ENCODE data around the gene KLHL21.

The KLHL21 gene

GRCh38 chr1:6588893-6589520, 13.7 kb downstream of the KLHL21 start:
- Histone ChIP-seq H3K4ac (ENCODE audit: low read depth, low read length) (no peak overlapping the region), H3K27ac (ENCODE audit: low read depth, low read length) (no peak overlapping the region), H3K79me1 (ENCODE audit: low read length) (no peaks in the 10 kb centered on the region), H4K8ac (ENCODE audit: low read depth, low read length) (no peak overlapping the region), H3K4me3 (ENCODE audit: low read length) (no peak overlapping the region), H3K56ac (ENCODE audit: low read length) (no peak overlapping the region), H3K18ac (ENCODE audit: low read length) (no peak overlapping the region), H3K36me3 (ENCODE audit: control insufficient read depth, insufficient read depth, low read length) (peaks cover 8% of the 10 kb centered on the region), H3K27me3 (ENCODE audit: insufficient read depth, low read length, poor library complexity) (no peaks in the 10 kb centered on the region), H3K79me2 (ENCODE audit: control insufficient read depth, insufficient read depth, low read length) (no peaks in the 10 kb centered on the region), H3K4me1 (ENCODE audit: control insufficient read depth, low read depth, low read length) (no peaks in the 10 kb centered on the region), H2BK5ac (ENCODE audit: low read length) (no peak overlapping the region), H2AK5ac (ENCODE audit: low read length) (no peak overlapping the region), H3K23ac (ENCODE audit: low read length) (no peak overlapping the region), H3K9ac (ENCODE audit: low read length) (no peak overlapping the region), H3K4me2 (ENCODE audit: low read length) (no peak overlapping the region), H2BK120ac (ENCODE audit: low read depth, low read length) (no peak overlapping the region), H2BK15ac (replicated peaks; ENCODE audit: low read depth) (no peak overlapping the region), H4K5ac (ENCODE audit: low read length) (no peak overlapping the region)
- no CpG with 5 or more reads among the region's 24 CpGs for WGBS (ENCODE audit: extremely low coverage, insufficient coverage, low lambda C conversion rate)
- no peak for DNase-seq

- Histone ChIP-seq H3K4me3 (ENCODE audit: low read length) (no peak overlapping the region), H2BK120ac (ENCODE audit: low read depth, low read length) (no peak overlapping the region), H3K4ac (ENCODE audit: low read depth, low read length) (no peak overlapping the region), H3K4me1 (ENCODE audit: control insufficient read depth, low read depth, low read length) (no peaks in the 10 kb centered on the region), H3K27me3 (ENCODE audit: insufficient read depth, low read length, poor library complexity) (no peaks in the 10 kb centered on the region), H3K4me2 (ENCODE audit: low read length) (no peak overlapping the region), H3K79me2 (ENCODE audit: control insufficient read depth, insufficient read depth, low read length) (no peaks in the 10 kb centered on the region), H3K36me3 (ENCODE audit: control insufficient read depth, insufficient read depth, low read length) (peaks cover 6% of the 10 kb centered on the region), H3K23ac (ENCODE audit: low read length) (no peak overlapping the region), H3K9ac (ENCODE audit: low read length) (no peak overlapping the region), H2AK5ac (ENCODE audit: low read length) (no peak overlapping the region), H3K27ac (ENCODE audit: low read depth, low read length) (no peak overlapping the region), H2BK15ac (replicated peaks; ENCODE audit: low read depth) (no peak overlapping the region), H3K56ac (ENCODE audit: low read length) (no peak overlapping the region), H3K79me1 (ENCODE audit: low read length) (no peaks in the 10 kb centered on the region), H3K18ac (ENCODE audit: low read length) (no peak overlapping the region), H2BK5ac (ENCODE audit: low read length) (no peak overlapping the region), H4K8ac (ENCODE audit: low read depth, low read length) (no peak overlapping the region), H4K5ac (ENCODE audit: low read length) (no peak overlapping the region)
- WGBS (ENCODE audit: extremely low coverage, insufficient coverage, low lambda C conversion rate): no CpG with 5 or more reads among the region's 25 CpGs
- no peak for DNase-seq
These were observed 14.4 kb downstream of the KLHL21 start for GRCh38 chr1:6588128-6588892.

- Histone ChIP-seq H3K56ac (ENCODE audit: low read length) (no peak overlapping the region), H2BK15ac (replicated peaks; ENCODE audit: low read depth) (no peak overlapping the region), H3K4me2 (ENCODE audit: low read length) (no peak overlapping the region), H4K5ac (ENCODE audit: low read length) (no peak overlapping the region), H2BK120ac (ENCODE audit: low read depth, low read length) (no peak overlapping the region), H2BK5ac (ENCODE audit: low read length) (no peak overlapping the region), H3K27me3 (ENCODE audit: insufficient read depth, low read length, poor library complexity) (no peaks in the 10 kb centered on the region), H3K79me1 (ENCODE audit: low read length) (no peaks in the 10 kb centered on the region), H3K36me3 (ENCODE audit: control insufficient read depth, insufficient read depth, low read length) (peaks cover 6% of the 10 kb centered on the region), H3K23ac (ENCODE audit: low read length) (no peak overlapping the region), H2AK5ac (ENCODE audit: low read length) (no peak overlapping the region), H3K4me3 (ENCODE audit: low read length) (no peak overlapping the region), H3K79me2 (ENCODE audit: control insufficient read depth, insufficient read depth, low read length) (no peaks in the 10 kb centered on the region), H4K8ac (ENCODE audit: low read depth, low read length) (no peak overlapping the region), H3K4me1 (ENCODE audit: control insufficient read depth, low read depth, low read length) (no peaks in the 10 kb centered on the region), H3K4ac (ENCODE audit: low read depth, low read length) (no peak overlapping the region), H3K27ac (ENCODE audit: low read depth, low read length) (no peak overlapping the region), H3K18ac (ENCODE audit: low read length) (no peak overlapping the region), H3K9ac (ENCODE audit: low read length) (no peak overlapping the region)
- no peak for DNase-seq
- WGBS (ENCODE audit: extremely low coverage, insufficient coverage, low lambda C conversion rate): no CpG with 5 or more reads among the region's 13 CpGs
These were observed 15.2 kb downstream of the KLHL21 start for GRCh38 chr1:6587261-6588005.

- H3K4me1 ChIP-seq (ENCODE audit: control insufficient read depth, low read depth, low read length): no peaks in the 10 kb centered on the region
These were observed 16.3 kb downstream of the KLHL21 start for GRCh38 chr1:6586404-6586816.

GRCh38 chr1:6585841-6586240, 16.8 kb downstream of the KLHL21 start:
- no peak overlapping the region for H2BK120ac ChIP-seq (ENCODE audit: low read depth, low read length)
- no peak overlapping the region for H3K18ac ChIP-seq (ENCODE audit: low read length)
- no peaks in the 10 kb centered on the region for H3K79me2 ChIP-seq (ENCODE audit: control insufficient read depth, insufficient read depth, low read length)
- H2BK15ac ChIP-seq (replicated peaks; ENCODE audit: low read depth): no peak overlapping the region
- H3K27me3 ChIP-seq (ENCODE audit: insufficient read depth, low read length, poor library complexity): no peaks in the 10 kb centered on the region
- no peak overlapping the region for H2AK5ac ChIP-seq (ENCODE audit: low read length)
- DNase-seq: no peak
- H3K23ac ChIP-seq (ENCODE audit: low read length): no peak overlapping the region
- no CpG with 5 or more reads among the region's 7 CpGs for WGBS (ENCODE audit: extremely low coverage, insufficient coverage, low lambda C conversion rate)
- H2BK5ac ChIP-seq (ENCODE audit: low read length): no peak overlapping the region
- no peak overlapping the region for H3K4me2 ChIP-seq (ENCODE audit: low read length)
- H3K79me1 ChIP-seq (ENCODE audit: low read length): peaks cover 5% of the 10 kb centered on the region
- no peak overlapping the region for H4K5ac ChIP-seq (ENCODE audit: low read length)
- peaks cover 5% of the 10 kb centered on the region for H3K36me3 ChIP-seq (ENCODE audit: control insufficient read depth, insufficient read depth, low read length)
- no peak overlapping the region for H4K8ac ChIP-seq (ENCODE audit: low read depth, low read length)
- no peak overlapping the region for H3K56ac ChIP-seq (ENCODE audit: low read length)
- no peak overlapping the region for H3K4me3 ChIP-seq (ENCODE audit: low read length)
- H3K4me1 ChIP-seq (ENCODE audit: control insufficient read depth, low read depth, low read length): no peaks in the 10 kb centered on the region
- H3K27ac ChIP-seq (ENCODE audit: low read depth, low read length): no peak overlapping the region
- H3K4ac ChIP-seq (ENCODE audit: low read depth, low read length): no peak overlapping the region
- no peak overlapping the region for H3K9ac ChIP-seq (ENCODE audit: low read length)

More at GRCh38 chr1:6586404-6586816, 16.3 kb downstream of the KLHL21 start:
- no peak overlapping the region for H3K4me2 ChIP-seq (ENCODE audit: low read length)
- H3K4me3 ChIP-seq (ENCODE audit: low read length): no peak overlapping the region
- H2BK5ac ChIP-seq (ENCODE audit: low read length): no peak overlapping the region
- H3K23ac ChIP-seq (ENCODE audit: low read length): no peak overlapping the region
- no peak overlapping the region for H2AK5ac ChIP-seq (ENCODE audit: low read length)
- H3K79me2 ChIP-seq (ENCODE audit: control insufficient read depth, insufficient read depth, low read length): no peaks in the 10 kb centered on the region
- no peak overlapping the region for H4K8ac ChIP-seq (ENCODE audit: low read depth, low read length)
- H2BK15ac ChIP-seq (replicated peaks; ENCODE audit: low read depth): no peak overlapping the region
- H4K5ac ChIP-seq (ENCODE audit: low read length): no peak overlapping the region
- H3K36me3 ChIP-seq (ENCODE audit: control insufficient read depth, insufficient read depth, low read length): peaks cover 5% of the 10 kb centered on the region
- no peak overlapping the region for H3K56ac ChIP-seq (ENCODE audit: low read length)
- peaks cover 3% of the 10 kb centered on the region for H3K79me1 ChIP-seq (ENCODE audit: low read length)
- no peak for DNase-seq
- no peaks in the 10 kb centered on the region for H3K27me3 ChIP-seq (ENCODE audit: insufficient read depth, low read length, poor library complexity)
- WGBS (ENCODE audit: extremely low coverage, insufficient coverage, low lambda C conversion rate): no CpG with 5 or more reads among the region's 11 CpGs
- H3K18ac ChIP-seq (ENCODE audit: low read length): no peak overlapping the region
- no peak overlapping the region for H3K9ac ChIP-seq (ENCODE audit: low read length)
- H3K27ac ChIP-seq (ENCODE audit: low read depth, low read length): no peak overlapping the region
- no peak overlapping the region for H3K4ac ChIP-seq (ENCODE audit: low read depth, low read length)
- H2BK120ac ChIP-seq (ENCODE audit: low read depth, low read length): no peak overlapping the region
